NCI-H1092 treated with DMSO at 0.1 percent for 48 hours (cell line): ENCODE measurements around the gene XPNPEP1.

Experiments used
- DNase-seq: peaks from one replicate; lab custom pipeline; 2025; lab: John Stamatoyannopoulos, UW

Gene XPNPEP1

DNA sequence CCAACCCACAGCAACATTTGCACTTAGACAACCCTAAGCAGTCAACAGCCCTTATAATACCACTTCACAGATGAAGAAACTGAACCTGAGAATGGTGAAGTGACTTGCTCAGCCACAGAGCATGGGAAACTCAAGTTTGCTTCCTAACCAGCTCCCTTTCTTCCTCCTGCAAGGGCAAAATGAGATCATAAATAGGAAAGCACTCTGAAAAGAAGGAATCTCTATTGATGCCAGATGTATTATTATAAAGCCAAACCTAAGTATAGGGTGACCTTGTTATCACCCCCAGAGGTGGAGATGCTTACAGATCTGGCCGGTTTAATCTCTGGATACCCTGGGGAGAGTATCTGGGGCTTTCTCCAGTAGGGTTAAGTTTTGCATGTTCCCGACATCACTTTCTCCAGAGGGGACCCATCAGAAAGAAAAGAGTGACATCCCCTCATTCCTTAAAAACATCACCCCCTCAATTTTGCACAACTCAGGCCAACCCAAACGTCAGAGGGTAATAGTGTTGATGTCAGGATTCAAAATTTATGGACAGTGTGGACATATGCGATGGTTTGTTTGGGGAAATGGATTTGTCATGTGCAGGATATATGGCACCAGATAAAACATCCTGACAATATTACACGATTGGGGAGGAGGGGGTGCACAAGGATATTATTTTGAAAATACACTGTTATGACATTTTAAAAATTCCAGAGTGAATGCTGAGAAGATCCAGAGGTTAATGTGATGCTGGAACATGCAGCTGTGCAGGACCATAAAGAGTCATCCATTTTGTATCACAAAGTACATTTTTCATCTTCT, 24.0 kb upstream of the XPNPEP1 start:
- no peak for DNase-seq

DNA sequence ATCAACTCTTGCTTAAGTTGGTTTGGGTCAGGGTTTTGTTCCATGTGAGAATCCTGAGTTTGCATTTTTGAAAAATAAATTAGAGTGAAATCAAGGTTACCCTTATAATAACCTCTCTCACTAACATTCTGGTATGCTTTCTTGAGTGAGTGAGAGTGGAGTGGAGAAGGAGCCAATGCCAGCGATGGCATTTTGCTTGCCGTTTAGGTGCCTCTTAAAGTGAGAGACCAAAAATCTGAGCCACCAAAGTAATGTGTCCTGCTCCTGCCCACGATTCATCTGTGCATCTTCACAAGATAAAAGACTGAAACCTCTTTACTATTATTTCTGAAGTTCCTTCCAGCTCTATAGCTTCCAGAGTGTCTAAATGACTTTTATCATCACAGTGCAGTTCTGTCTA, 23.4 kb upstream of the XPNPEP1 start:
- DNase-seq = no peak

DNA sequence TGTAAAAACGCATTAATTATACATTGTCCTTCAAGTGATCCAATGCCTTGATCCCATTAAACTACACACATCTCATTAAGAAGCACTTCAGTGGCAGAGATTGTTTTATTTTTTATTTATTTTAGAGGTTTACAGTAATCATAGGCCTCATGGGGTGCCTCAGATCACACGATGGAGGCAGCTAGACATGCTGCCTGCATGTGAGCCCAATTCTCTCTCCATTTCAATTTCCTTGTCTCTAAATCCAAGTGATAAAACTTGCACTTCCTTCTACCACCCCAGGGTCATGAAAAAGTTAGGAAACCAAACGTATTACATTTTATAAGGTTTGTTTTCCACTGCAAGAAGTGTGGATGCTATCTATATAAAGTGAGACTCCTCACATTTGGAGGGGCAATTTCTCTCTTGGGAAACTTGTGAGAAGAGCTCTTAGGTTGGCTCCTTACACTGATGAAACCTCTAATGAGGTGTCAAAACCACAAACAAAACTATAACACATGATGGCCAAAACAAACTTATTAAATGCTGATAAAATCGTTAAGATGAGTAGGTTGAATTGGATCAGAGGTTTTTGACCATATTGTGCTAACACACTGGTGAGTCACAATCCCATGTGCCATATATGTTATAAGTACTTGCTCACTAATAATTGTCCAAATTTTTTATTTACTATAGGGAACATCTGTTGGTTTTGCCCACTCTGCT, 22.3 kb upstream of the XPNPEP1 start:
- no peak for DNase-seq

DNA sequence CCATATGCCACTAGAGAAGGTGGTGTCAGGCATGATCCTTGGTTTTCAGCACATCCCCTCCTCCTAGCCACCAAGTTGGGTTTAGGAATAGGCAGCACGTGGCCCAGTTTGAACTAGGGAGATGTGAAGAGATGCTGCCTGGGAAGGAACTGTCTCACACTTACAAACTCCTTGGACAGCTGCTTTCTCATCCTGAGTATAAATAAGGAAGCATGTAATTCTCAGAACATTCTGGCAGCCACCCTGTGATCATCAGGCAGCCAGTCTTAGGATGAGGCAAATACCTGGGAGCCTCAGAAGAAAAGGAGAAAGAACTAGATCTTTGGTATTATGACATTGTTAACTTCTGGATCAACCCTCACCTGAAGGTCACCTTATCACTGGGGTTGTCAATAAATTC, 21.3 kb upstream of the XPNPEP1 start:
- no peak for DNase-seq

DNA sequence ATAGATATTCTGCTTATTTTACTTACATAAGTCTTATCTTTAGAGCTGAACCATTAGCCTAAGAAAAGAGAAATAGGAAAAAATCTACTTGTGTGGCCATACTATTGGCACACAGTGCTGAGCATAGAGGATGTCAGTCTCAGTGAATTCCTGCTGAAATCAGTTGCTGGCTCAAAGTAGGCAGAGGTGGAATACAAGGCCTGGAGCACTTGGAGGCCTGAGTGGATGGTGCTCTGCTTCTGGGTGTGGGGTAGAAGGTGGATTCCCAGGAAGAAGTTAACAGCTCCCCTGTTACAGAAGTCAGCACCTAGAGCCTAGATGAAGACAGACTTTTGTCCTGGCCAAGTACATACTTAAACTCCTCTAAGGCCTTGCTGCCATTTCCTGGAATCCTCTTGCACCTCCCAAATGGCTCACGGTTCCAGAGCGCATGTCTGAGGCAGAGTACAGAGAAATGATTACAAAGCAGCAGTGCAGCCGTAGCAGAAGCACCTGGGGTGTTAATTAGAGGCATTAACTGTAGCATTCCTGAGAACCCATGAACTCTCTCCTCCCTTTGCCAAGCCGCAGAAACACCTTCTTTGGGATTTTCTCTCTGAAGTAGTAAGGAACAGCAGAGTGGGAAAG, 18.0 kb upstream of the XPNPEP1 start:
- DNase-seq = no peak

DNA sequence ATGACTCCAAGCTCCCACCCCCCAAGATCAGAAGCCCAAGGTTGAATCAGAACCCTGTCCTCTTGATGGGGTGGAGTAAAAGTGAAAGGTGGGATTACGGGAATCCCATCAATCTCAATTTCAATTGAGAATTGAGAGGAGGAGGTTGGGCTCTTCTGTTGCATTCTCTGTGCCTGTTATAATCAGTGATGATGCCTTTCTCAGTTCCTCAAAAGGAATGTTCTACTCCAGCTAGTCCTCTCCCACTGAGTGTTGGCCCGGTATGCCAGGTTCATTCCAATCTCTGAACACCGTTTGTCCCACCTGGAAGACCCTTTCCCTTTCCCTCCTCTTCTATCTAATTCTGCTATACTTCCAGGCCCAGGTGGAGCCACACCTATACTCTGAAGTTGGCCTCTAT, 17.2 kb upstream of the XPNPEP1 start:
- DNase-seq = no peak

DNA sequence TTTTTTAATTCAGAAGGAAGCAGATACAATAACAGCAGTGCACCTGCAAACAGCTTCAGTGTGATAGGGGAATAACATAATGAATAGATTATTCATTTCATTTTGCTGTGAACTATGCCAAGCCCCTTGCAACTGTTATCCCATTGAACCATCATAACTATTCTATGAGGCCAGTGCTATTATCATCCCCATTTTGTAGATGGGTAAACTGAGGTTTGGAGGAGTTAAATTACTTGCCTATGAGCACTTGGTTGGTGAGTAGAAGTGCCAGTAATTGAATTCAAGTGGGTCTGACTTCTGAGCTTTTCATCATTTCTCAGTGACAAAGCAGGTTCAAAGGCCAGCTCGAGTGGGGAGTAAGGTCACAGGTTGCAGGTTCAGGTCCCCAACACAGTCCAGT, 16.8 kb upstream of the XPNPEP1 start:
- DNase-seq = no peak

DNA sequence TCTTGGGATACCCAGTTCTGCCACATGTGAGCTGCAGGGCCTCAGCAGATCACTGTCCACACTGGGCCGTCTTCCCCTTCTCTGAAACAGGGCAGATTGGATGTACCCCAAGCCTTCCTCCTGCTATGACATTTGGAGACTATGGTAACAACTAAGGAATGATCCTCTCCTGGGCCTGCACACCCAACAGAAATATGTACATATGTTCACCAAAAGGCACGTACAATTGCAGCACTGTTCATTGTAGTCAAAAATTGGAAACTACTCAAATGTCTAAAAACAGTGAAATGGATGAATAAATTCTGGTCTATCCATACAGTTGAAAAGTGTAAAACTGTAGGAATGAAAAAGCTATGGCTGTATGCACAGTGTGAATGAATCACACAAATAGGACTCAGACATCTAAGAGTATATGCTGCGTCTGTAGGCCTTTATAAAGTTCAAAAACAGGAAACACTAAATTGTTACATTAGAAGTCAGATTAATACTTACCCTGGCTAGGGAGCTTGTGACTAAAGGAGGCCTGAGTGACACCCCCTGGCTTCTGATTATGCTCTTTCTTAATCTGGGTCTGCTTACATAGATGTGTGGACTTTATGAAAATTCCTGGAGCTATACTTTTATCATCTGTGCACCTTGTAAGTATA, 16.1 kb upstream of the XPNPEP1 start:
- no peak for DNase-seq

DNA sequence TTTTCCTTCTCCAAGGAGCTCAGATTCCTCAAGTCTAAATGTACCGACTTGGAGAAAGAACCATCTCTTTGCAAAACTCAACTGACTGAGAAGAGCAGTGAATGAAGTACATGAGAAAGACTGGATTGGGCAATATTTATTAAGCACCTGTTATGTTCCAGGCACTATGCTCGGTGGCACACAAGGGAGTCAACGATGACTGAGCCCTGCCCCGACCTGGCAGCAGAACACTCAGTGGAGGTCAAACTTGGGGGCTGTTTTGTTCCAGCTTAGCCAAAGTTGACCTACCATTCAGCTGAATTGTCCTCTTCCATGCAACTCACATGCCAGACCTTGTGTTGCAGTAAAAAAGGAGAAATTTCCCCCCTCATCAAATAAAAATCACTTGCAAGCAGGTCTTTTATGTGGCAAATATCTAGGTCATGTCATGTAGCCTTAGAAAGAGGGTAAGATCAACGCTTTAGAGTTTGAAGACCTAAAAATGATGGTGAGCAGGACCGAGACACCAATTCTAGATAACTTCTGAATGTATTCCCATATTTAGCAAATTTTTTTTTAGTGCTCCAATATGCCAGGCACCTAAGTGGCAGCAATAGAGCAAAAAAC, 14.3 kb upstream of the XPNPEP1 start:
- DNase-seq = no peak

DNA sequence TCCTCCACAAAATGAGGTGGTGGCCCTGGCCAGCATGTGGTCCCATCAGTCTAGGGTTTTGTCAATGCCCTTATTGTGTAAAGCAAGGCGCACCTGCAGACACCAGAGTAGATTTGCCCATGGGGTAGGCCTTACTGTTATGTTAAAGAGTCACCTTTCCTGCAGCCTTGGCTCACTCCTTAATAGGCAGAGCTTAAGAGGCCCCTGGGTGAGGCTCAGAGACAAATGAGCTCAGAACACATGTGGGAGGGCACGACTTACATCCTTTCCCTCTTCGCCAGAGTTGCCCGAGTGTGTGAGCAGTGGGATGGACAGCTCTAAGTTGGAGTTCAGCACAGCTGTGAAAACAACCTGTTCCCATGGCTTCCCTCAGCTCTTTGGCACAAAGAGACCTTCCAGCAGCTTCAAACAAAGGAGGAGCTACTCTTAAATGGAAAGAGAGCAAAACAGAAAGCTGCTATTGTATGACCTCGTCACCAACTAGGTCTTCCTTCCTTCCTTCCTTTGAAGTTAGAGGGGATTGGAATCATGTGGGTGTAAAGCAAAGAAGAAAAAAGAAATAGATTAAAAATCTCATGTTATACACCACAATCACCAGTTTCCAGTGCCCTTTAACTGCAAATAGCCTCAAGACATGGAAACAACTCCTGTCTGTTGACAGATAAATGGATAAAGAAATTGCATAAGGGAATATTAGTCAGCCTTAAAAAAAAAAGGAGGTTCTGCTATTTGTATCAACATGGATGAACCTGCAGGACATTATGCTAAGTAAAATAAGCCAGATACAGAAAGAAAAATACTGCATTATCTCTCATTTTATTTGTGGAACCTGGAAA, 11.9 kb upstream of the XPNPEP1 start:
- peak; percentile 6 for DNase-seq

DNA sequence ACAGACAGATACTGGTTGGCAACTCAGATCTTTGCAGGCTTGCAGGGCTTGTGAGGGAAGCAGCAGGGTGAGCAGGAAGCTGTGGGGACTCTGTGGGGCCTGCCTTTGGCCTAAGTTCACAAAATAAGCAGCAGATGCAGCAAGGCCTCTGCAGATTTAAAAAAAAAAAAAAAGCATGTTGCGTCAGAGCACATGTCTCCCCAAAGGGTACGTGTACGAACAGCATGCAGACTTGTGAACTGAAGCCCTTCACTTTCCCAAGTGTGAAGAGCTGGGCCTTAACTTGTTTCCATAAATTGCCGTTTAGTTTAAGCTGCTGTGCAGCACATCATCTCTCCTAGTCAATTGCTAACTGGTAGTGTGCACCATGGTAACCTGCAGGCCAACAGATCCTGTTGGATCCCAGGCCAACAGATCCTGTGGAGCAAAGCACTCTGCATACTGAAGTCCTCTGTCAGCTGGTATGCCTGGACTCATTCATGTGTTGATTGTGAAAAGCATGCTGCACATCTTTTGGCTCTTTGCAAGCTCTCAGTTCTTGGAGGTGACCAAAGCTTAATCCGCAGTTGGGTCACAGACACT, 10.8 kb upstream of the XPNPEP1 start:
- peak; percentile 4 for DNase-seq

DNA sequence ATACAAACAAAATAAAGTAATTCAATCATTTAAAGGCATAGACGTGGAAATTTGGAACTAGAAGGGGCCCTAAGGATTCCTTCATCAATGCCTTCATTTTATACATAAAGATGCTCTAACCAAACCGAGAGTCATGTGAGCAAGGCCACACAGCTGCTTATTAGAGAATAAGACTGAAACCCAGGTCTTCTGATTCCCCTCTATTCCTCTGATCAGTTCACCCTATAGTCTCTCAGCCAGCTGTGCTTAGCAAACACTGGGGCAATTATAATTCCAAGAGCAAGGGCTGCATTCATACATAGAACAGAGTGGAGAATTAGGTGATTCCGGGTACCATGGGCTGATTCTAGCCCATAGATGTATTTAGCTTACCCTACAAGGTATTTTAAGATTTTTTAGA, 9.7 kb upstream of the XPNPEP1 start:
- no peak for DNase-seq

DNA sequence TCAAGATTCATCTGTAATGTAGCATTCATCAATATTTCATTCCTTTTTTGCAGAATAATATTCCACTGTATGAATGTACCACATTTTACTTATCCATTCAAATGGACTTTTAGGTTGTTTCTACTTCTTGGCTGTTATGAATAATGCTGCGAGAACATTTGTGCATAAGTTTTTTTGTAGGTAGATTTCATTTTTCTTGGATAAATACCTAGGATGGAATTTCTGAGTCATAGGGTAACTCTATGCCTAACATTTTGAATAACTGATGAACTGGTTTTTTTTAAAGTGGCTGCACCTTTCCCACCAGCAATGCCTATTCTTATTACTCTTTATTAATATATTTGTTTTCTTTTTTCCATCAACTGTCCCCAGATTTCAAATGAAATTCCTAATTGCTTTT, 9.1 kb upstream of the XPNPEP1 start:
- no peak for DNase-seq

DNA sequence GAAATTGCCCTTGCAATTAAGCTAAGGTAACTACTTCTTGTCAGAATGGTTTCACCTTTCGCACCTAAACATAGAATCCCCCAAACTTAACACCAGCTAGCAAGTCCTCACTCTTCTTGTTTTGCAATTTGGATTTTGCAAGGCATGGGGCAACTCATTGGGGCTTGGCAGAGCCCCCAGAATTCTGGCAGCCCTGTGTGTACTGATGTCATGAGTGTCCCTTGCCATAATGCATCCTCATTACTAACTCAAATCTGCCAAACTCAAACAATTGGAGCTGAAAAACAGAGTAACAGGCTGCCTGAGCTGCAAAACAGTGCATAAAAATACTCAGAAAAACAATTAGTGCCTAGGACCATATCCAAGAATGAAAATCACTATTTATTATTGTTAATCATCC, 7.9 kb upstream of the XPNPEP1 start:
- DNase-seq = no peak

DNA sequence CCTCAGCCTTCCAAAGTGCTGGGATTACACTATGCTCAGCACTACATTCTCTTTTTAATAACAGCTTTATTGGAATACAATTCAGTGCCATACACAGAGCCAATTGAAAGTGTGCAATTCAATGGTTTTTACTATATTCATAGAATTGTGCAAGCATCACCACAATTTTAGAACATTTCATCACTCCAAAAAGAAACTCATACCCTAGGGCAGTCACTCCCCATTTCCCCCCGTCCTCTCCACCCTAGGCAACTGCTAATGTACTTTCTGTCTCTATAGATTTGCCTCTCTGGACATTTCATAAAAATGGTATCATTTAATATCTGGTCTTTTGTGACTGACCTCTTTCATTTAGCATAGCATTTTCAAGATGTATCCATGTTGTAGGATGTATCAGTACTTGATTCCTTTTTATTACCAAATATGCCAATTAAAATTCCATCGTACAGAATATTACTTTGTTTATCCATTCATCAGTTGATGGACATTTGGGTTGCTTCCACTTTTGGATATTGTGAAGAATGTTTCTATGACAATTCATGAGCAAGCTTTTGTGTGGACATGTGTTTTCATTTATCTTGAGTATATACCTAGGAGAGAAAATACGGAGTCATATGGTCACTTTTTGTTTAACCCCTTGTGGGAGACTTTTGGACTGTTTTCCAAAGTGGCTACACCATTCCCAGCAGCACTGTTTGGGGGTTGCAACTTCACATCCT, 6.3 kb upstream of the XPNPEP1 start:
- DNase-seq = no peak

DNA sequence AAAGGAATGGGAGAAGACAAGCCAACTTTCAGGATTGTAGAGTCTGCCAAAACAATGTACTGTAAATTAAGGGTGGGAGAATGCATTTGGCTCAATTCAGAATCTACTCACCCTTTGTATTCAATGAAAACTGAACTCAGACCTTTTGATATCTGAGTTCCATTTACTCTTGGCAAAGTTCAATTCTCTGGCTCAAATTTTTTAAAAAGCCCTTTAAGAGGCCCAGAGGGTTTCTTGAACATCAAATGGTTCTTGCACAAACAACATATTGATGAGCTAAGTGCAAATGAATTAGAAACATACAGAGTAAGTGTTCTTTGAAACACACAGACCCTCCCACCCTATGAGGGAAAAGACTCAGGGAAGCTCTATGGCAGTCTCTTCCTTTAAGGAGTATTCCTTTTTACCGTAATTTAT, 5.2 kb upstream of the XPNPEP1 start:
- no peak for DNase-seq

DNA sequence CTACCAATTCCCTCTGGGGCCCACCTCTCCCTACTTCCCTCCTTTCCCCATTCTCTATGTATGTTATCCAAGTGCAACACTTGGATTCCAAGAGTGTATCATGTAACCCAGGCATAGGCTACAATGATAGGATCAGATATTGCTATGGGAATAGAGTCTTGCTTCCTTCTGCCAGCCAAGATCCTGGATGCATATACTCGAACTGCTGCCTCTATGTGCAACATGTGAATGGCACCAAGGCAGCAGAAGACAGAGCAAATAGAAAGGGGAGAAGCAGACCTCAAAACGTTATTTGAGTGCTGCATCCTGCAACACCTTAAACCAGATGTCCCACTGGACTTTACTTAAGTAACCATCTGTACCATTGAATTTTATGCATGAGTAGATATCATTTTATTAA, 3.5 kb upstream of the XPNPEP1 start:
- DNase-seq = no peak

DNA sequence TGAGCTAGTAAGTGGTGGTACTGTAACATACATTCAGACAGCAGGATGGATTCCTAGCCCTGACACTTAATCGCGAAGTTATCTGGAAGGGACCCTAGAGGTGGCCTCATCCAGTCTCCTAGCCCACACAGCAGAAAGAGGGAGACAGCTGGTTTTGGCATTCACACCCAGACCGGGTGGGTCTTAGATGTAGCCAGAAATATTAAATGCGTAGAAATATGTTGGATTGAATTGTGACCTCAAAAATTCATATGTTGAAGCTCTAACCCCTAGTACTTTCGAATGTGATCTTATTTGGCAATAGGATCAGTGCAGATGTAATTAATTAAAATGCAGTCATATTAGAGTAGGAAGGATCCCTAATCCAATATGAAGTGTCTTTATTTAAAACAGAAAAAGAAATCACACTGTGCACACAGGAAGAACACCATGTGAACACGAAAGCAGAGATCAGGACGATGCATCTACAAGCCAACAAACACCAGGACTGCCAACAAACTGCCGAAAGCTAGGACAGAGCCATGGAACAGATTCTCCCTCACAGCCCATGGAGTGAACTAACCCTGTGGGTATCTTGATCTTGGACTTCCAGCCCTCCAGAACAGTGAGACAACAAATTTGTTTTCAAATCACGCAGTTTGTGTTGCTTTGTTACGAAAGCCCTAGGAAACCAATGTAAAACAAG, 2.9 kb upstream of the XPNPEP1 start:
- DNase-seq = no peak

DNA sequence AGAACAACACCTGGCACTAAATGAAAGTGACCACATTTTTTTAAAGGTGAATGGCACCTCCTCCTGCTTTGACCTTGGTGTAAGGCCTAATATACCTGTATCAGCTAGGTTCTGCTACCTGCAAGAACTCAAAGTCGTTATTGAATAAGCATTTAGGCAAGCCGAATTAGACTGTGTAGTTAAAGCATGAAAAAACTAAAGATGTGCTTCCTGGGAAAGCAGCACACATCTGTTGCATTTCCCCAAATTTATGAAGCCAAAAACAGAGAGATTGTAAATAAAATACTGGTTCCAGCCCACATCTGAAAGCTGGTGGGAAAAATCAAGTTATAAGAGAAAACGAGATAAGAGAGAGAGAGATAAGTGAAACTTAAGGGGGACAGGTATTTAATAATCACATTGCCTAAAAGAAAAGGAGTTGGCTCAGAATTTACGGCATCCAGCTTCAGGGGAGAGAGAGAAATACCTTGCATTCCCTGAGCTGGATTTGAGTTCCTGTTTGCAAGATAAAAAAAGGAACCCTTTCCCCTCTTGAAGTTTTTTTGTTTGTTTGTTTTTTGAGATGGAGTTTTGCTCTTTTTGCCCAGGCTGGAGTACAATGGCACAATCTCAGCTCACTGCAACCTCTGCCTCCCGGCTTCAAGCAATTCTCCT, 1.8 kb upstream of the XPNPEP1 start:
- DNase-seq = no peak
